H1 (cell line): ENCODE measurements around the gene AP2A2. TPM values are rescaled to one million over a fixed set of nuclear protein-coding genes. Genes with fewer than 3 reads are reported as not detected.

ENCODE experiments used
- CTCF ChIA-PET: fragments of 300-600 bp; sonication (Branson Sonifier 250); formaldehyde crosslinking; loops from one replicate; lab custom pipeline; 2021; ENCODE audit not compliant: partially characterized antibody; lab: Charles Lee
- POLR2A ChIA-PET: fragments of 300-600 bp; sonication (Branson Sonifier 250); formaldehyde crosslinking; loops from one replicate; lab custom pipeline; 2021; ENCODE audit warnings: inconsistent platforms; ENCODE audit not compliant: partially characterized antibody; lab: Charles Lee
- DNase-seq, 2 experiments: peaks; one replicate each; pipeline versions ENCODE4 v3.0.0 to v3.0.0-alpha.2; 2010 to 2022; ENCODE audit warnings: low spot score in 2 of 2, low read depth in 1 of 2, mixed read lengths in 1 of 2
- FAIRE-seq: peaks from 2 replicates; lab custom pipeline; 2011; peaks lifted over from hg19 to GRCh38; lab: Jason Lieb, UNC
- H2AFZ ChIP-seq: 2 replicates; pipeline ENCODE4 v1.8.1; 2012; ENCODE audit warnings: low read length, inconsistent platforms
- H2AK5ac ChIP-seq: 2 replicates; pipeline ENCODE4 v1.6.1; 2013; ENCODE audit warnings: low read depth, low read length
- H2BK120ac ChIP-seq: replicated peaks from 2 replicates; pipeline ENCODE3; 2013; ENCODE audit warnings: low read depth, low read length, inconsistent platforms
- H2BK12ac ChIP-seq: 2 replicates; pipeline ENCODE4 v1.6.1; 2013; ENCODE audit warnings: low read depth, low read length
- H2BK15ac ChIP-seq: 2 replicates; pipeline ENCODE4 v1.6.1; 2013; ENCODE audit warnings: low read length
- H2BK20ac ChIP-seq: 2 replicates; pipeline ENCODE4 v1.6.1; 2013; ENCODE audit warnings: low read length
- H2BK5ac ChIP-seq: 2 replicates; pipeline ENCODE4 v1.6.1; 2013; ENCODE audit warnings: low read depth, low read length
- H3K14ac ChIP-seq: 2 replicates; pipeline ENCODE4 v1.6.1; 2013; ENCODE audit warnings: inconsistent platforms; ENCODE audit not compliant: insufficient read length
- H3K18ac ChIP-seq: 2 replicates; pipeline ENCODE4 v1.6.1; 2013; ENCODE audit warnings: low read length; ENCODE audit errors: extremely low read depth
- H3K23ac ChIP-seq: 2 replicates; pipeline ENCODE4 v1.6.1; 2013; ENCODE audit warnings: inconsistent platforms; ENCODE audit not compliant: insufficient read length
- H3K23me2 ChIP-seq: 2 replicates; pipeline ENCODE4 v1.6.1; 2013; ENCODE audit warnings: low read depth, low read length
- H3K27ac ChIP-seq: 2 replicates; pipeline ENCODE4 v1.6.1; 2011; ENCODE audit warnings: low read depth, low read length, inconsistent platforms
- H3K27me3 ChIP-seq, 4 experiments: replicated peaks in 1 of 4; 1 replicate in 1 of 4; 2 replicates in 3 of 4; pipeline versions ENCODE4 v1.6.1 to v1.8.1; 2011 to 2013; ENCODE audit warnings: low read length in 3 of 4, mild to moderate bottlenecking in 3 of 4, inconsistent platforms in 2 of 4, mixed read lengths in 2 of 4, moderate library complexity in 1 of 4; ENCODE audit not compliant: control insufficient read depth in 3 of 4, insufficient read depth in 3 of 4; ENCODE audit errors: extremely low read depth in 1 of 4
- H3K36me3 ChIP-seq, 4 experiments: 2 replicates each; pipeline versions ENCODE4 v1.6.1 to v1.8.1; 2011 to 2013; ENCODE audit warnings: mild to moderate bottlenecking in 4 of 4, low read length in 3 of 4, moderate library complexity in 2 of 4, control low read depth in 1 of 4, inconsistent platforms in 1 of 4; ENCODE audit not compliant: insufficient read depth in 4 of 4, control insufficient read depth in 2 of 4
- H3K4ac ChIP-seq: replicated peaks from 2 replicates; pipeline ENCODE3; 2013; ENCODE audit warnings: low read length, low read depth, mixed read lengths, inconsistent platforms; ENCODE audit not compliant: insufficient read length
- H3K4me1 ChIP-seq, 4 experiments: replicated peaks in 1 of 4; 1 replicate in 1 of 4; 2 replicates in 3 of 4; pipeline versions ENCODE4 v1.6.1 to v1.8.1; 2011 to 2013; ENCODE audit warnings: low read length in 3 of 4, inconsistent platforms in 2 of 4, mixed read lengths in 1 of 4; ENCODE audit not compliant: insufficient read depth in 4 of 4, control insufficient read depth in 3 of 4
- H3K4me2 ChIP-seq, 2 experiments: 2 replicates each; pipeline versions ENCODE4 v1.6.1 to v1.8.1; 2011 to 2013; ENCODE audit warnings: low read depth in 2 of 2, low read length in 2 of 2, control low read depth in 1 of 2, inconsistent platforms in 1 of 2, mild to moderate bottlenecking in 1 of 2; ENCODE audit not compliant: insufficient read depth in 1 of 2
- H3K4me3 ChIP-seq, 4 experiments: fragments of 200-600, 300-600 bp in 1 of 4; sonication (generic), shearing (Covaris generic), sonication (Bioruptor Twin) in 1 of 4; 2 replicates each; pipeline versions ENCODE4 v1.5.1 to v1.8.1; 2011 to 2016; ENCODE audit warnings: low read length in 4 of 4, low read depth in 3 of 4, control low read depth in 2 of 4, inconsistent platforms in 2 of 4, mild to moderate bottlenecking in 2 of 4, mixed read lengths in 1 of 4, moderate library complexity in 1 of 4; ENCODE audit not compliant: insufficient read depth in 2 of 4; ENCODE audit errors: extremely low read depth in 1 of 4
- H3K56ac ChIP-seq: replicated peaks from 2 replicates; pipeline ENCODE3; 2013; ENCODE audit warnings: low read depth, mild to moderate bottlenecking, mixed read lengths, low read length, inconsistent platforms; ENCODE audit not compliant: insufficient read length
- H3K79me1 ChIP-seq: 2 replicates; pipeline ENCODE4 v1.6.1; 2013; ENCODE audit warnings: low read depth, low read length, control low read depth
- H3K79me2 ChIP-seq, 2 experiments: 2 replicates each; pipeline versions ENCODE4 v1.6.1 to v1.8.1; 2012 to 2013; ENCODE audit warnings: low read length in 2 of 2, mild to moderate bottlenecking in 2 of 2, inconsistent platforms in 1 of 2; ENCODE audit not compliant: insufficient read depth in 2 of 2, control insufficient read depth in 1 of 2
- H3K9ac ChIP-seq, 4 experiments: replicated peaks in 1 of 4; 1 replicate in 1 of 4; 2 replicates in 3 of 4; pipeline versions ENCODE4 v1.6.1 to v1.8.1; 2011 to 2013; ENCODE audit warnings: low read depth in 3 of 4, low read length in 3 of 4, control low read depth in 2 of 4, mild to moderate bottlenecking in 2 of 4, moderate library complexity in 2 of 4, inconsistent platforms in 1 of 4; ENCODE audit errors: extremely low read depth in 1 of 4
- H3K9me3 ChIP-seq, 2 experiments: 2 replicates each; pipeline versions ENCODE4 v1.6.1 to v1.8.1; 2012 to 2013; ENCODE audit warnings: mild to moderate bottlenecking in 2 of 2, moderate library complexity in 2 of 2, control low read depth in 1 of 2, inconsistent platforms in 1 of 2, low read depth in 1 of 2, low read length in 1 of 2, mixed read lengths in 1 of 2; ENCODE audit not compliant: insufficient read depth in 2 of 2
- H4K20me1 ChIP-seq, 2 experiments: replicated peaks in 1 of 2; 2 replicates each; pipeline versions ENCODE3 to v1.8.1; 2011 to 2013; ENCODE audit warnings: inconsistent platforms in 2 of 2, low read length in 2 of 2, mild to moderate bottlenecking in 1 of 2; ENCODE audit not compliant: insufficient read depth in 2 of 2, control insufficient read depth in 1 of 2
- H4K5ac ChIP-seq: 2 replicates; pipeline ENCODE4 v1.6.1; 2013; ENCODE audit warnings: low read length, low read depth, mixed read lengths, inconsistent platforms; ENCODE audit not compliant: insufficient read length
- H4K8ac ChIP-seq: 2 replicates; pipeline ENCODE4 v1.8.0; 2013; ENCODE audit warnings: mild to moderate bottlenecking, moderate library complexity, low read length, inconsistent platforms; ENCODE audit not compliant: insufficient read depth; ENCODE audit errors: extremely low read depth
- H4K91ac ChIP-seq: replicated peaks from 2 replicates; pipeline ENCODE3; 2013; ENCODE audit warnings: low read length, mixed read lengths, inconsistent platforms; ENCODE audit not compliant: insufficient read length
- CTCF ChIP-seq, 3 experiments: IDR thresholded peaks; 1 replicate in 2 of 3; 2 replicates in 1 of 3; pipeline versions ENCODE4 v1.5.1 to v1.6.1; 2011; ENCODE audit warnings: low read length in 3 of 3, mild to moderate bottlenecking in 3 of 3, inconsistent platforms in 2 of 3, low read depth in 1 of 3, moderate library complexity in 1 of 3; ENCODE audit not compliant: insufficient read depth in 1 of 3; ENCODE audit errors: control extremely low read depth in 1 of 3
- EGR1 ChIP-seq: IDR thresholded peaks from 2 replicates; pipeline ENCODE4 v1.6.1; 2011; ENCODE audit warnings: low read depth, low read length, borderline replicate concordance
- RAD21 ChIP-seq, 2 experiments: IDR thresholded peaks in 1 of 2; conservative IDR thresholded peaks in 1 of 2; 2 replicates each; pipeline ENCODE4 v1.6.1; 2011; ENCODE audit warnings: low read depth in 2 of 2, low read length in 2 of 2, improper control_type of control experiment in 1 of 2, inconsistent platforms in 1 of 2, mild to moderate bottlenecking in 1 of 2, moderate library complexity in 1 of 2
- SIX5 ChIP-seq: IDR thresholded peaks from 2 replicates; pipeline ENCODE4 v1.6.1; 2011; ENCODE audit warnings: mild to moderate bottlenecking, low read depth, low read length
- WGBS, 2 experiments: shearing (Covaris generic) in 1 of 2; methylation state at CpG; one replicate each; pipeline versions ENCODE4 v1.1.6 to v1.1.7; 2013 to 2015; ENCODE audit warnings: low lambda C conversion rate in 2 of 2, mixed read lengths in 2 of 2, inconsistent platforms in 1 of 2, low coverage in 1 of 2, missing lambda C conversion rate in 1 of 2; ENCODE audit not compliant: insufficient replicate concordance in 2 of 2, insufficient coverage in 1 of 2, insufficient read length in 1 of 2; ENCODE audit errors: extremely low coverage in 1 of 2, missing lambda C conversion rate in 1 of 2; 5-methylcytosine and 5-hydroxymethylcytosine counted together
- polyA plus RNA-seq, 7 experiments: library from polyadenylated mRNA; depleted of rRNA in 3 of 7; stranded (reverse) in 5 of 7; unstranded in 2 of 7; fragments of >200 nt in 5 of 7; fragments of 200-250 nt in 2 of 7; gene quantifications; 1 replicate in 5 of 7; 2 replicates in 1 of 7; 4 replicates in 1 of 7; pipeline versions ENCODE4 v1.2.1 to v1.2.3, GENCODE V29; 2011 to 2013; ENCODE audit warnings: missing spikeins in 2 of 7, mixed read lengths in 2 of 7
- total RNA-seq: library from RNA; stranded (reverse); fragmentation: NEBNext Ultra II Directional; extraction: Animal tissue kit (Norgen Biotek cat#: 25700); gene quantifications from 2 replicates; pipeline ENCODE4 v1.2.1, GENCODE V29; 2021

Gene AP2A2
- total and polyA plus RNA-seq, 2 of the 8 experiments (the other 6 are each of a cell fraction or from before 2014, with no cell fraction given), result 50.0 to 65.0 TPM

- no peak for DNase-seq
- H3K79me1 ChIP-seq, result no peaks in the 10 kb centered on the region
- no peak overlapping the region for H2AK5ac ChIP-seq
- no peak overlapping the region for H2BK5ac ChIP-seq
- no peak overlapping the region for H2BK20ac ChIP-seq
- no peaks in the 10 kb centered on the region for H3K79me2 ChIP-seq
- no peak overlapping the region for H3K4me2 ChIP-seq
- H2BK12ac ChIP-seq, result no peak overlapping the region
- no peak overlapping the region for H4K91ac ChIP-seq
- 91% methylated on average over 20 of the region's 25 CpGs; no CpG with 5 or more reads in 1 of the 2 experiments for WGBS, 2 experiments
- no peak overlapping the region for H3K14ac ChIP-seq
- no peak overlapping the region for H3K23ac ChIP-seq
- H2AFZ ChIP-seq, result no peak overlapping the region
- H3K4me1 ChIP-seq, result no peaks in the 10 kb centered on the region
- POLR2A ChIA-PET, result no interaction called here
- no peak overlapping the region for H4K8ac ChIP-seq
- no peaks in the 10 kb centered on the region for H3K36me3 ChIP-seq
- no peak overlapping the region for H3K18ac ChIP-seq
- peak overlapping the region; percentile 53; the same call in 1 of the 2 replicates for H2BK15ac ChIP-seq
- no peak overlapping the region for H3K4ac ChIP-seq
- no peak overlapping the region for H2BK120ac ChIP-seq
- no peaks in the 10 kb centered on the region; a peak in 1 of 7 replicates for H3K27me3 ChIP-seq
- H3K4me3 ChIP-seq, result no peak overlapping the region
- no peak overlapping the region for H3K27ac ChIP-seq
- no peak overlapping the region for H4K5ac ChIP-seq
- CTCF ChIA-PET, result interaction anchor here (0.9 to 3.4 kb wide), 5 partner anchors 31 to 154 kb away, joined by 3 to 12 read pairs (median 6); no protein-coding TSS in a partner anchor
- H3K56ac ChIP-seq, result no peak overlapping the region
- H4K20me1 ChIP-seq, result no peaks in the 10 kb centered on the region
- H3K9ac ChIP-seq, result no peak overlapping the region
- TF ChIP-seq SIX5 (no peak), CTCF (IDR thresholded peaks at IDR 0.05; ENCODE audit: control extremely low read depth in 1 of 3, insufficient read depth in 1 of 3, low read depth in 1 of 3, low read length in 3 of 3) (peak; percentile 43 to 58 (median 46)), EGR1 (no peak), RAD21 (IDR thresholded peaks at IDR 0.05 in 1 of 2, conservative IDR thresholded peaks at IDR 0.05 in 1 of 2; ENCODE audit: low read depth in 2 of 2, low read length in 2 of 2) (peak; percentile 63 to 65)
- TF ChIP-seq, all 59 proteins: peak for 2
- Histone ChIP-seq H3K23me2 (no peaks in the 10 kb centered on the region; the same call in 1 of the 2 replicates), H3K9me3 (no peaks in the 10 kb centered on the region)
- FAIRE-seq, result no peak
Observed at GRCh38 chr11:1048375-1049070, 122.9 kb downstream of the AP2A2 start.
